ENCODE measurements around the gene STK31.
"Not testable (repeated sequence)": the region's sequence is repeated elsewhere in the genome, so short reads cannot be mapped to it uniquely, and the experiment has no call there.

STK31 gene

DNA sequence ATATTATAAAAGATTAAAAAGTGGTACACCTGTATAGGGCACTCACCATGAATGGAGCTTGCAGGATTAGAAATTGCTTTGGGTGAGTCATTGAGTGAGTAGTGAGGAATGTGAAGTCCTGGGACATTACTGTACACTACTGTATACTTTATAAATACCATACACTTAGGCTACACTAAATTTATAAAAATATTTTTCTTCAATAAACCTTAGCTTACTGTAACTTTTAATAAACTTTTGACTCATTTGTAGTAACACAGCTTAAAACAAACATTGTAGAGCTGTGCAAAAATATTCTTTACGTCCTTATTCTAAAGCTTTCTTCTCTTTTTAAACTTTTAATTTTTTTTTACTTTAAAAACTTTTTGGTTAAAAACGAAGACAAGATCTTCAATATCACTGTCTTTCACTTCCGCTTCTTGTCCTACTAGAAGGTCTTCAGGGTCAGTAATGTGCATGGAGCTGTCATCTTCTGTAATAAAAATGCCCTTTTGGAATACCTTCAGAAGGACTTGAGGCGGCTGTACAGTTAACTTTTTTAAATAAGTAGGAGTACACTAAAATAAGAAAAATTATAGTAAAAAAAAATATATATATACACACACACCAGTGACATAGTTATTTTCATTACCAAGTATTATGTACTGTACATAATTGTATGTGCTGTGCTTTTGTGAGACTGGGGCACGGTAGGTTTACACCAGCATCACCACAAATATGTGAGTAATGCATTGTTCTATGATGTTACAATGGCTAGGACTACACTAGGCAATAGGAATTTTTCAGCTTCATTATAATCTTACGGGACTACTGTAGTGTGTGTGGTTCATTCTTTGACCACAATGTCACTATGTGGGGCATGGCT is 3.5 kb downstream of the STK31 start:
- DNase-seq, result no peak

DNA sequence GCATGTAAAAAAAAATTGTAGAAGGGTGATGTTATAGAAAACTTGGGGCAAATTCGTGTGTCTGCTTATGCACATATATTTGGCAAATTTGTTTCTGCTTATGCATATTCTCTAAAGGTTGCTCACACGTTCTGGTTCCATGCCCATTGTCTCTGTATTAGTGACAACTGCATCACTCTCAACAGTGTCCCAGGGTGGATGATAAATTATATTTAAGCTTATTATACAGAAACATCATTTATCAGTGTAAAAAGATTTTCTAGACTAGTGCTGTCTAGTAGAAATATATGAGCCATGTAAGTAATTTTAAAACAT is 4.1 kb downstream of the STK31 start:
- DNase-seq, result no peak

DNA sequence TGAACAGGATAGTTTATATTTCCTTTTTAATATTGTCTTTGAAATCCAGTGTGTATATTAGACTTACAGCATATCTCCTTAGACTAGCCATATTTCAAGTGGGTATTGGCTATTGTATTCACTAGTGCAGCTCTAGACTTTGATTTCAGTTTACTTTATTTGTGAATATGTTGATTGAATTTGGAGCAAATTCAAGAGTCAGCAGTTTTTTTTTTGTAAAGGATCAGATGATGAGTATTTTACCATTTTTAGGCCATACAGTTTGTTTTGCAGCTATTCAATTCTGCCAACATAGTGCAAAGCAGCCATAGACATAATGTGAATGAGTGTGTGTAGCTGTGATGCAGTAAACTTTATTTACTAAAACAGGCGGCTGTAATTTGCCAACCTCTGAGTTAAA is 4.6 kb downstream of the STK31 start:
- no peak for DNase-seq

DNA sequence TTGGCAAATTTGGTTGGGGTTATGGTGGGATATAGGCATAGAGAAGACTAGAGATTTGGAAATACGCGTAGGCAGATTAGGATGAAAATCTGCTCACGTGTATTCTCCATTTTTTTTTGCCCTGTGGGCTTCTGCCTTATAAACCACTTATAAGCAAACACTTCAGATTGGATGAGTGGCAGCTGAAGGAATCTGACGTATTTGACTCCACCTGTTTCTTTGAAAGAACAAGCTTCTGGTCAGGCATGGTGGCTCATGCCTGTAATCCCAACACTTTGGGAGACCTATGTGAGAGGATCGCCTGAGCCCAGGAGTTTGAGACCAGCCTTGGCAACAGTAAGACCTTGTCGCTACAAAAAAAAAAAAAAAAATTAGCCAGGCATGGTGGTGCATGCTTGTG is 5.1 kb downstream of the STK31 start:
- DNase-seq, result no peak

DNA sequence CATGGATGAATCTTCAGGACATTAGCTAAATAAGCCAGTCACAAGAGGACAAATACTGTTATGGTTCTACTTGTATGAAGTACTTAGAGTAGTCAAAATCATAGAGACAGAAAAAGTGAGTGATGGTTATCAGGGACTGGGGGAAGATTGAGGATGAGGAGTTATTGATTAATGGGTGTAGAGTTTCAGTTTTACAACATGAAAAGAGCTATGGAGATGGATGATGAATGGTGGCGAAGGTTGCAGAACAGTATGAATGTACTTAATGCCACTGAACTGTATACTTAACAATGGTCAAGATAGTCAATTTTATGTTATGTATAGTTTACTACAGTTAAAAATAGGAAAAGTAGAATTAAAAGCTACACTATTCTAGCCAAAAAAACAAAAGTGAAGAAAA is 7.8 kb downstream of the STK31 start:
- no peak for DNase-seq

DNA sequence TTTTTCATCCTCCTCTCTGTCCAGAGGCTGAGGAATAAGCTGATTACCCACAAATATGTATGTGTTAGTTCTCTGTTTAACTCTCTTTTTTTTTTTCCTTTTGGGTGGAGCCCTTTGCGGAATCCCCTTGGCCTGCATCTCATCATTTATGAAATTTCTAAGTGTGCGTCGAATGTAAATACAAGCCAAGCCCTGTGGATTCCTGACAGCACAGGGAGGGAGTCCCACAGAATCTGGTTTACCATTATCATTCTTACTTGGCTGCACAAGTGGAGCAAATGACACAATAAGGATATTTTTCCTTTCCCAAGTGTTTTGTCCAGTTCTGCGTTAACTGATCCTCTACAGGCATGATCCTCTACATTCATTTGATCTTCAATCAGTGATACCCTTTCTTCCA is 11.4 kb downstream of the STK31 start:
- DNase-seq, result no peak

DNA sequence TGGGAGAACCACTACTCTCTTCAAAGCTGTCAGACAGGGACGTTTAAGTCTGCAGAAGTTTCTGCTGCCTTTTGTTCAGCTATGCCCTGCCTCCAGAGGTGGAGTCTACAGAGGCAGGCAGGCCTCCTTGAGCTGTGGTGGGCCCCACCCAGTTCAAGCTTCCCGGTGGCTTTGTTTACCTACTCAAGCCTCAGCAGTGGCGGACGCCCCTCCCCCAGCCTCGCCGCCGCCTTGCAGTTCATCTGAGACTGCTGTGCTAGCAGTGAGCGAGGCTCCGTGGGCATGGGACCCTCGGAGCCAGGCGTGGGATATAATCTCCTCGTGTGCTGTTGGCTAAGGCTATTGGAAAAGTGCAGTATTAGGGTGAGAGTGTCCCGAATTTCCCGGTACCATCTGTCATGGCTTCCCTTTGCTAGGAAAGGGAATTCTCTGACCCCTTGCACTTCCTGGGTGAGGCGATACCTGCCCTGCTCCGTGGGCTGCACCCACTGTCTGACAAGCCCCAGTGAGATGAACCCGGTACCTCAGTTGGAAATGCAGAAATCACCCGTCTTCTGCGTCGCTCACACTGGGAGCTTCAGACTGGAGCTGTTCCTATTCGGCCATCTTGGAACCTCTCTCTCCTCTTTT is 12.7 kb downstream of the STK31 start:
- DNase-seq, result not testable (repeated sequence)

DNA sequence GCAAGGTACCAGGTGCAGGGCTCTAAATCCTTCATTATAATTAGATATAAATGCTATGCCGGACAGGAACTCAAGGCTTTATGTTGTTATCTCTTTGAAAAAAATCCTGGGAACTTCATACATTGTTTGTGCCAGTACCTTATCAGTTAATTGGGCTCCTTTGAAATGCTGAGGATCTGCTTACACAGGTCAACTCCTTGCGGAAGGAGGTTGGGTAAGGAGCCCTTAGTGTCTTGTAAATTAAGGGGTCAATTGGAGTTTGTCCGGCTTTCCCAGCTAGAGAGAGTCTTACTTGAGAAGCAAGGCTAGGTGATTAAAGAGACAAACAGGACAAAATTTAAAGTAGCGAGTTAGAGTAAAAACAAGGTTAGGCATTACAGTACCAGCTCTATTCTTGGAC is 14.1 kb downstream of the STK31 start:
- not testable (repeated sequence) for DNase-seq

DNA sequence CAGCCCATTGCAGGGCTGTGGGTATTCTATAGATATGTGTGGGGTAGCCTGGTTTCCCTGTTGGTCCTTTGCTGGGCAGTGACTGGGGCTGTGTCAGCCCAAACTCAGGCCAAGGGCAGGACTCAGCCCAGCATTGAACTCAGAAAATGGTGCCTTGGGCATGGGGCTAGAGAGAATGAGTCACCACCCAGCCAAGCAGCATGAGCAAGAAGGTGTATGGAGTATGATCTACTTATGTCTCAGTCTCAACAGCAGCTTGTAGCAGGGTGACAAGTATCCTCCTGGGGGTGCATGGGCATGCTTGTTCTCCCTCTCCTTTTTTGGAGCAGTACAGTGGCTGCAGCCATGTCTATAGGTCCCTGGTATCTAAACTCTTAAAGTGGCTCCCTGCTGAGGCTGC is 32.0 kb downstream of the STK31 start:
- no peak for DNase-seq

DNA sequence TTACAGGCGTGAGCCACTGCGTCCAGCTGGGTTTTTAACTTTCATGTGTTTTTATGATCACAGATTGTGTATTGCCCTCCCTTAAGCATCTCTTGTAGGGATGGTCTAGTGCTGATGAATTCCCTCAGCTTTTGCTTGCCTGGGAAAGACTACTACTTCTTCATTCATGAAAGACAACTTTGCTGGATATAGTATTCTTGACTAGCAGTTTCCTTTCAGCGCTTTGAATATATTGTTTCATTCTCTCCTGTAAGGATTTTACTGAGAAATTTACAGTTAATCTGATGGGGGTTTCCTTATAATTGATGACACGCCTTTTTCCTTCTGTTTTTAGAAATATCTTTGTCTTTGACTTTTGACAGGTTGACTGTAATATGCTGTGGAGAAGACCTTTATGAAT is 33.2 kb downstream of the STK31 start:
- DNase-seq, result no peak

DNA sequence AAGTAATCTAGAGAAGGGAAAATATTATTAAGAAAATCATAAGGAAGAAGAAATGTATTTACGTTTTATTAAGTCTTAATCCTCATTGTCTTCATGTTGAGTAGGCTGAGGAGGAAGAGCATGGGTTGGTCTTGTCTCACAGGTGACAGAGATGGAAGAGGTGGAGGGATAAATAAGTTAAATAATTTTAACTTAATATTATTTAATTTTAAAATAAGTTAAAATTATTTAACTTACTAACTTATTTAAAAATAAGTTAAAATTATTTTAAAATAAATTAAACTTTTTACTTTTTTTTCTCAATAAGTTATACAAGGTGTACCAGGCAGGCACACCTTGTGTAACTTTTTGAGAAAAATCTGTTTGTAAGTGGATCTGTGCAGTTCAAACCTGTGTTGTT is 36.6 kb downstream of the STK31 start:
- no peak for DNase-seq

DNA sequence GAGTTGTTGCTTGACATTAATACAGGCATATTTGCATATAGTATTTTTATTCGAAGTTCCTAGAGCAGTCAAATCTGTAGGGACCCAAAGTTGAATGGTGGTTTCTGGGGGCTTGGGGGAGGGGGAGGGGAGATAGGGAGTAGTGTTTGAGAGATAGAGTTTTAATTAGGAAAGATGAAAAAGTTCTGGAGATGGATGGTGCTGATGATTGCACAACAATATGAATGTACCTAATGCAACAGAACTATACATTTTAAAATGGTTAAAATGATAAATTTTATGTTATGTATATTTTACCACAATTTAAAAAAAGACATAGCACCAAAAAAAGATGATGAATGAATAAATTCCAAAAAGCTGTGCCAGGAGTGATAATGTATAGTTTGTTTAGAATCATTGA is 41.8 kb downstream of the STK31 start:
- no peak for DNase-seq

DNA sequence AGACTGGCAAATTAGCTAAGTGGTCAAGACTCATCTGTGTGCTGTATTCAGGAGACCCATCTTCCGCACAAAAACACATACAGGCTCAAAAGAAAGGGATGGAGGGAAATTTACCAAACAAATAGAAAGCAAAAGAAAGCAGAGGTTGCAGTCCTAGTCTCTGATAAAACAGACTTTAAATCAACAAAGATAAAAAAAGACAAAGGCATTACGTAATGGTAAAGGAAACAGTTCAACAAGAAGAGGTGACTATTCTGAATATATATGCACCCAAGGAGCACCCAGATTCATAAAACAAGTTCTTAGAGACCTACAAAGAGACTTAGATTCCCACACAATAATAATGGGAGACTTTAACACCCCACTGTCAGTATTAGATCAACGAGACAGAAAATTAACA is 48.8 kb downstream of the STK31 start:
- not testable (repeated sequence) for DNase-seq

DNA sequence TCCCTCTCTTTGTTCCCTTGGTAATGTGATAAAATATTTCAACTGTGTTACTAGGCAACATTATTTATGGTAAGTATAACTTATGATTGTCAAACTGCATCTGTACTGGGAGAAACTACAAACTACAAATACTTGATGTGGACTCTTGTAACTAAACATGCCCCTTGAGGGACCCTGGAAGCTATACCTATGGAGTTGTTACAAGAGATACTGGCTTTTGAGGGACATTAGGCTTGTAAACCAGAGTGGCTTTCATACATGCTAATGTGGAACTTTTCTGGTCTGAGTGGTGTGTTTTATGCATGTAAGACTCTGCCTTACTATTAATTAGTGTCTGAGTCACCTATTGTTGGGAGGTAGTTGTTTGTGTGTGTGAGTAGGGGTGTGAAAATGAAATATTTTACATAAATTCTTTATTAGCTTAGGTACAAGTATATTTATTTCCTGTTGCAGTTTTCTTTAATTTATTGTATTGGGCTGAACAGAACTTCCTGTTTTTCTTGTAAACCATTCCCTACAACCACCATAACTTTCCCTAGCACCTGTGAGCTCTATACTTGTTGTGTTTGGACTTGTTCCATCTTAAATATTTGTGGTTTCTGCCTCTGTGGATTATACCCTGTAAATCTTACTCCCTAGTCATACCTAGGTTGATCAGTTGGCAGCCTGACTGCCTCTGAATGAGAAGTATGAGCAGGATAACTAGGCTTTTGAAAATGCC is 49.8 kb downstream of the STK31 start:
- no peak for DNase-seq

DNA sequence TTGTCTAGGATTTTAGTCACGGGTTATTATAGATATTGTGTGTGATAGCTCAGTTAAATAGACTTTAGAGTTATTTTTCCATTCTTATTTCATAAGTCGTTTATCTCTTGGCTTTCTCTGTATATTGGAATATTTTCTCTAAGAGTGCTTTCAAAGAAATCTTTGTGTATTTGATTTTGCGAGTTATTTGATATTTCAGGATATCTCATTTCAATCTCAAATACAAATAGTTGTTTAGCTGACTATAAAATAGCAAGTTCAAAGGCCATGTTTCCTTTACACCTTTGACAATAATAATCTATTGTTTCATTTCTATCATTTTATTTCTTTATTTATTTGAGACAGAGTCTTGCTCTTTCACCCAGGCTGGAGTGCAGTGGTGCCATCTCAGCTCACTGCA is 55.9 kb downstream of the STK31 start:
- DNase-seq, result no peak

DNA sequence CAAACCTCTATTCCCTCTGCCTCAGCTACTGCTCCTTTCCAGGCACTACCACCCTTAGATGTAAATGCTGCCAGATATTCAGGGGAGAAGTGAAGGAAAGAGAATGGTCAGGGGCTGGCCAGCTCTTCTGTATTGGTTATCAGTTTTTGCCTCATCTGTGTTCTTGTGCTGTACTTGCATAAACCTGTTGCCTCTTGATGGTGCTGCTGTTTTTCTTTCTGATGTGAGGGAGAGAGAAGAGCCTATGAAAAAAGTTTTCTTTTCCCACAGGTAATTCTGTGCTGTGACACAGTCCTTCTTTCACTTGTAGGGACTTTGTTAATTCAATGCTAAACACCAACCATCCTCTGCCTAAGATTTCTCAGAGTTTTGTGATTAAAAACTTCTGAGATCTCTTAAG is 57.5 kb downstream of the STK31 start:
- DNase-seq, result no peak

DNA sequence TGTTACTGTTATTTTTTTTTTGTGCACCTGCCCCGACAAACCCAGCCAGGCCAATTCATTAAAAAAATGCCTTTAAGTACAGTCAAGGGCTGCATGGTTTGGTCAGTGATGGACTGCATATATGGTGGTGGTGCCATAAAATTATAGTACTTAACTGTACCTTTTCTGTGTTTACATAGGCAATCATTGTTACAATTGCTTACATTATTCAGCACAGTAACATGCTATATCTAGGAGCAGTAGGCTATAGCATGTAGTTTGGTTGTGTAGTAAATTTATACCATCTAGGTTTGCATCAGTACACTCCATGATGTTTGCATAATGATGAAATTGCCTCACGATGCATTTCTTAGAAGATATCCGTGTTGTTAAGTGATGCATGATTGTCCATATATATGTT is 58.0 kb downstream of the STK31 start:
- no peak for DNase-seq

DNA sequence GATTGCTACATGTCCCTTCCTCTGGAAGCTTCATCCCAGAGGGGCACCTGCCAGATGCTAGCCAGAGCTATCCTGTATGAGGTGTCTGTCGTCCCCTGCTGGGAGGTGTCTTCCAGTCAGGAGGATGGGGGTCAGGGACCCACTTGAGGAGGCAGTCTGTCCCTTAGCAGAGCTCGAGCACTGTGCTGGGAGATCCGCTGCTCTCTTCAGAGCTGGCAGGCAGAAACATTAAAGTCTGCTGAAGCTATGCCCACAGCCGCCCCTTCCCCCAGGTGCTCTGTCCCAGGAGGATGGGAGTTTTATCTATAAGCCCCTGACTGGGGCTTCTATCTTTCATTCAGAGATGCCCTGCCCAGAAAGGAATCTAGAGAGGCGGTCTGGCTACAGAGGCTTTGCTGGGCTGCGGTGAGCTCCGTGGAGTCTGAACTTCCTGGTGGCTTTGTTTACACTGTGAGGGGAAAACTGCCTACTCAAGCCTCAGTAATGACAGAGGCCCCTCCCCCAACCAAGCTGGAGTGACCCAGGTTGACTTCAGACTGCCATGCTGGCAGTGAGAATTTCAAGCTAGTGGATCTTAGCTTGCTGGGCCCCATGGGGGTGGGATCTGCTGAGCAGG is 69.3 kb downstream of the STK31 start:
- not testable (repeated sequence) for DNase-seq

DNA sequence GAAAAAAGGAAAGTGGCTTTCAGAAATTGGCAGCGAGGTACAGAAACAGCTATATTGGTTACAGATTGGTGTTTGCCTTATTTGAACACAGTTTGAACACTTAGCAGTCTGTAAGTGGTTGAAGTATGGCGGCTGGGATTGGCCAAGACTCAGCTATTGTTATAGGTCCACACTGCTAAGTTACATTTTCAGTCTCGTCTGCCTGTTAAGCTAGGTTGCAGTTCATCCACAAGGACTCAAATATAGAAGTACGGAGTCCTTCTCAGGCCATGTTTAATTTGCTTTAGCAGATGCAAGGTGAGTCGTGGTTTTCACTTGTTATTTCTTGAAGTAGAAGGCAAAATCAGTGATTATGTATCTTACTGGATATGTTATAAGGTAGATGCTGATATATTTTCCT is 73.1 kb downstream of the STK31 start:
- no peak for DNase-seq

DNA sequence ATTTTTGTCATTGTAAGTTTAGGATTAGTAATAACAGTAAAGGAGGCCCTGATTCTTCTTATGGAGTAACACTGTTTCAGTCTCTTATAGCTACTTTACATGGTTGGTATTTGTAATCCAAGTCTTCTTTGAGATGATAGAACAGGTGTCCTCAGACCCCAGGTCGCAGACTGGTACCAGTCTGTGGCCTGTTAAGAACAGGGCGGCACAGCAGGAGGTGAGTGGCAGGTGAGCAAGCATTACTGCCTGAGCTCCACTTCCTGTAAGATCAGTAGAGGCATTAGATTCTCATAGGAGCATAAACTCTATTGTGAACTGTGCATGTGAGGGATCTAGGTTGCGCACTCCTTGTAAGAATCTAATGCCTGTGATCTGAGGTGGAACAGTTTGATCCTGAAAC is 77.3 kb downstream of the STK31 start:
- DNase-seq, result no peak

DNA sequence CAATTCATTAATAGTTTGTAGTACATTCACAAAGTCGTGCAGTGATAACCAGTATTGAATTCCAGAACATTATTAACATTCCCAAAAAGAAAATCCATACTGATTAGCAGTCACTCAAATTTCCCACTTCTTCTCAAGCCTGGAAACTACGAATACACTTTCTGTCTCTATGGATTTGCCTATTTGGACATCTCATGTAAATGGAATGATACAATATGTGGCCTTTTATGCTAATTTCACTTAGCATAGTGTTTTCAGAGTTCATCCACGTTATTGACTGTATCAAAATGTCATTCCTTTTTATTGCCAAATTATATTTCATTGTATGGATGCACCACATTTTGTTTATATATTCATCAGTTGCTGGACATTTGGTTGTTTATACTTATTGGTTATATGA is 78.8 kb downstream of the STK31 start:
- DNase-seq, result no peak

DNA sequence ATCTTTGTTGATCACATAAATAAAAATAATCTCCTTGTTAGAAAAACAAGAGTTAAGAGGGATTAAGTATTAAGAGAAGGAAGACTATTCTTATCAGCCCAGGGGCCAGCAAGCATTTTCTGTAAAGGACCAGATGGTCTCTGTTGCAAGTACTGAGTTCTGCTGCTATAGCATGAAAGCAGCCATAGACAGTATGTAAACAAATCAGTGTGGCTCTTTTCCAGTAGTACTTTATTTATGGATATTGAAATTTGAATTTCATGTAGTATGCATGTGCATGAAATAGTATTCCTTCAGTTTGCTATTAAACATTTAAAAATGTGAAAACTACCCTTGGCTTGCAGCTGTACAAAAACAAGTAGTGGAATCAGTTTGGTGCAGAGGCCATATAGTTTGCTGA is 81.7 kb downstream of the STK31 start:
- DNase-seq, result no peak

DNA sequence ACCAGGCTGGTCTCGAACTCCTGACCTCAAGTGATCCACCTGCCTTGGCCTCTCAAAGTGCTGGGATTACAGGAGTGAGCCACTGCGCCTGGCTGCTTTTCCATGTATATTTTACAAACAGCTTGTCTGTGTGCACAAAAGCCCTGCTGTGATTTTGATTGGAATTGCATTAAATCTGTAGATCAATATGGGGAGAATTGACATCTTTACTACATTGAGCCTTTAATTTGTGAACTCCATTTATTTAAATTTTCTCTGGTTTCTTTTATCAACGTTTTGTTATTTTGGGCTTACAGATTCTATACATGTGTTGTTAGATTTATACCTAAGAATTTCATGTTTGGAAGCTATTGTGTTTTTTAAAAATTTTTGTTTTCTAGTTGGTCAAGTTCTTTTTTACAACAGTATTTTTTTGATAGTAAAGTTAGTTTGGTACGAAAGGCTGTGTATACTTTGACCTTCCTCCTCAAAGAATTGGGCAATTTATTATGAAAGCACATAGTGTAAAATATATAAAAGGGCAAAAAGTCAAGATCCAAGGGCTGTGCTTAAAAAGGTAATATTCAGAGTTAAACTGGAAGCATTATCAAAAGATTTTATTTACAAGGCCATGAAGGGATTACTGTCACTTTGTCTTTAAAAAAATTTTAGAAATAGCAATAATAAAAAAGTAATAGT is 92.8 kb downstream of the STK31 start:
- DNase-seq, result no peak
